Osteocyte (in vitro differentiated cells): ENCODE results near the gene DNAH11. TPM values are rescaled to one million over a fixed set of nuclear protein-coding genes. Genes with fewer than 3 reads are reported as not detected.

Experiments
- DNase-seq: peaks from one replicate; pipeline ENCODE4 v3.0.0; 2021; ENCODE audit warnings: mixed read lengths; ENCODE audit not compliant: unreplicated experiment; ENCODE audit errors: extremely low spot score
- H3K27ac Mint-ChIP-seq: one replicate; pipeline ENCODE4 v1.8.0; 2021; ENCODE audit warnings: mild to moderate bottlenecking, mixed read lengths; ENCODE audit not compliant: unreplicated experiment
- H3K27me3 Mint-ChIP-seq: one replicate; pipeline ENCODE4 v1.8.0; 2021; ENCODE audit warnings: mixed read lengths; ENCODE audit not compliant: unreplicated experiment
- H3K36me3 Mint-ChIP-seq: one replicate; pipeline ENCODE4 v1.8.0; 2021; ENCODE audit warnings: mixed read lengths; ENCODE audit not compliant: unreplicated experiment
- H3K4me1 Mint-ChIP-seq: one replicate; pipeline ENCODE4 v1.8.0; 2021; ENCODE audit warnings: mixed read lengths; ENCODE audit not compliant: unreplicated experiment
- H3K4me3 Mint-ChIP-seq: one replicate; pipeline ENCODE4 v1.8.0; 2021; ENCODE audit warnings: mild to moderate bottlenecking, moderate library complexity, mixed read lengths; ENCODE audit not compliant: unreplicated experiment
- H3K9me3 Mint-ChIP-seq: one replicate; pipeline ENCODE4 v1.8.0; 2021; ENCODE audit warnings: mixed read lengths; ENCODE audit not compliant: unreplicated experiment
- CTCF ChIP-seq: fragments of 200-600 bp; sonication (generic); IDR thresholded peaks from 2 replicates; pipeline ENCODE4 v1.5.0; 2021; ENCODE audit warnings: antibody characterized with exemption, mild to moderate bottlenecking, moderate library complexity
- total RNA-seq: library from RNA; stranded (reverse); gene quantifications from 2 replicates; pipeline ENCODE4 v1.2.1, GENCODE V29; 2021

DNAH11 gene
- total RNA-seq, 1 donor from 2014 or later, result not detected

GRCh38 chr7:21587139-21587784 lies 44.4 kb downstream of the DNAH11 start:
- Mint-ChIP-seq H3K9me3 (no peaks in the 10 kb centered on the region), H3K36me3 (no peaks in the 10 kb centered on the region), H3K27ac (no peak overlapping the region), H3K4me1 (no peaks in the 10 kb centered on the region), H3K27me3 (peaks cover 3% of the 10 kb centered on the region), H3K4me3 (no peak overlapping the region)
- TF ChIP-seq CTCF, result no peak
- no peak for DNase-seq

- peaks cover 7% of the 10 kb centered on the region for H3K9me3 Mint-ChIP-seq
- H3K27ac Mint-ChIP-seq, result no peak overlapping the region
- no peaks in the 10 kb centered on the region for H3K27me3 Mint-ChIP-seq
- TF ChIP-seq CTCF, result no peak
- H3K4me3 Mint-ChIP-seq, result no peak overlapping the region
- DNase-seq, result no peak
- no peaks in the 10 kb centered on the region for H3K4me1 Mint-ChIP-seq
- no peaks in the 10 kb centered on the region for H3K36me3 Mint-ChIP-seq
These were observed 54.0 kb downstream of the DNAH11 start for GRCh38 chr7:21596801-21597200.

- Mint-ChIP-seq H3K4me3 (no peak overlapping the region), H3K27ac (no peak overlapping the region), H3K36me3 (no peaks in the 10 kb centered on the region), H3K27me3 (peaks cover 5% of the 10 kb centered on the region), H3K9me3 (peaks cover 7% of the 10 kb centered on the region), H3K4me1 (no peaks in the 10 kb centered on the region)
- DNase-seq, result no peak
- no peak for TF ChIP-seq CTCF
These were observed 60.6 kb downstream of the DNAH11 start for GRCh38 chr7:21603462-21603861.

GRCh38 chr7:21603972-21604749 lies 61.3 kb downstream of the DNAH11 start:
- no peaks in the 10 kb centered on the region for H3K4me1 Mint-ChIP-seq
- DNase-seq, result no peak

More at GRCh38 chr7:21603972-21604749, 61.3 kb downstream of the DNAH11 start:
- peaks cover 5% of the 10 kb centered on the region for H3K27me3 Mint-ChIP-seq
- TF ChIP-seq CTCF, result no peak
- no peak overlapping the region for H3K4me3 Mint-ChIP-seq
- peaks cover under 1% of the 10 kb centered on the region for H3K9me3 Mint-ChIP-seq
- H3K27ac Mint-ChIP-seq, result no peak overlapping the region
- no peaks in the 10 kb centered on the region for H3K36me3 Mint-ChIP-seq
